Mesenteric fat pad (tissue), 1 donor: ENCODE data around the gene THOC1. TPM values are rescaled to one million over a fixed set of nuclear protein-coding genes. Genes with fewer than 3 reads are reported as not detected.

Source experiments
- DNase-seq: peaks from one replicate; pipeline ENCODE4 v3.0.0-alpha.2; 2020; ENCODE audit warnings: low spot score
- total RNA-seq: library from RNA; stranded (reverse); fragmentation: NEBNext Ultra II Directional; extraction: Animal tissue kit (Norgen Biotek cat#: 25700); gene quantifications from one replicate; pipeline ENCODE4 v1.2.1, GENCODE V29; 2021
- donor health status: DM: yes; HTN: yes; CAD: no.

Gene THOC1
- total RNA-seq, 1 donor from 2014 or later: 31.8 TPM

GRCh38 chr18:275486-275885 is 7.6 kb upstream of the THOC1 start:
- DNase-seq: no peak

GRCh38 chr18:274313-274712 is 6.5 kb upstream of the THOC1 start:
- DNase-seq: no peak

GRCh38 chr18:273525-273924 is 5.7 kb upstream of the THOC1 start:
- no peak for DNase-seq

- DNase-seq: no peak
Observed at GRCh38 chr18:272650-273049, 4.8 kb upstream of the THOC1 start.

- no peak for DNase-seq
Observed at GRCh38 chr18:269480-270095, 1.7 kb upstream of the THOC1 start.

- DNase-seq: no peak
Observed at GRCh38 chr18:267380-267687, 513 bp downstream of the THOC1 start.

GRCh38 chr18:261398-262073 is 6.3 kb downstream of the THOC1 start:
- no peak for DNase-seq

GRCh38 chr18:260547-260946 is 7.3 kb downstream of the THOC1 start:
- DNase-seq: no peak

GRCh38 chr18:255171-255570 is 12.7 kb downstream of the THOC1 start:
- DNase-seq: no peak

GRCh38 chr18:253121-253520 is 14.7 kb downstream of the THOC1 start:
- no peak for DNase-seq

GRCh38 chr18:251572-251971 is 16.3 kb downstream of the THOC1 start:
- no peak for DNase-seq

- DNase-seq: no peak
Observed at GRCh38 chr18:250685-251084, 17.2 kb downstream of the THOC1 start.

- no peak for DNase-seq
Observed at GRCh38 chr18:248053-248452, 19.8 kb downstream of the THOC1 start.

GRCh38 chr18:245282-245847 is 22.5 kb downstream of the THOC1 start:
- DNase-seq: no peak

GRCh38 chr18:240175-240574 is 27.7 kb downstream of the THOC1 start:
- no peak for DNase-seq

- DNase-seq: no peak
Observed at GRCh38 chr18:231563-231962, 36.3 kb downstream of the THOC1 start.

- DNase-seq: no peak
Observed at GRCh38 chr18:228586-228985, 39.3 kb downstream of the THOC1 start.

- no peak for DNase-seq
Observed at GRCh38 chr18:227902-228301, 39.9 kb downstream of the THOC1 start.

- DNase-seq: no peak
Observed at GRCh38 chr18:227374-227773, 40.5 kb downstream of the THOC1 start.

GRCh38 chr18:225745-226144 is 42.1 kb downstream of the THOC1 start:
- DNase-seq: no peak

GRCh38 chr18:220708-221107 is 47.1 kb downstream of the THOC1 start:
- DNase-seq: no peak

- DNase-seq: no peak
Observed at GRCh38 chr18:217532-218336, 50.1 kb downstream of the THOC1 start.
